OCI-LY7 (cell line): ENCODE measurements around the gene ZNF879. TPM values are rescaled to one million over a fixed set of nuclear protein-coding genes. Genes with fewer than 3 reads are reported as not detected.

ENCODE experiments used
- BruUV-seq: library from RNA; stranded (reverse); fragments of 400-500 nt; replicated peaks from 2 replicates; lab custom pipeline; 2021; lab: Mats Ljungman, UMichigan
- CTCF ChIA-PET: fragments of 300-600 bp; sonication (Branson Sonifier 250); formaldehyde crosslinking; loops from one replicate; lab custom pipeline; 2022; ENCODE audit warnings: antibody characterized with exemption; ENCODE audit not compliant: unreplicated experiment; lab: Charles Lee
- POLR2A ChIA-PET: fragments of 300-600 bp; sonication (Branson Sonifier 250); formaldehyde crosslinking; loops from one replicate; lab custom pipeline; 2022; ENCODE audit warnings: antibody characterized with exemption; lab: Charles Lee
- DNase-seq: peaks from one replicate; pipeline ENCODE4 v3.0.0-alpha.2; 2015; ENCODE audit warnings: low spot score
- H2AFZ ChIP-seq: fragments of 200-600 bp; sonication (generic), shearing (Covaris generic); 2 replicates; pipeline ENCODE4 v1.6.1; 2014; ENCODE audit warnings: mild to moderate bottlenecking, antibody characterized with exemption, low read length, moderate library complexity
- H3K27ac ChIP-seq: fragments of 200-600 bp; sonication (generic); 2 replicates; pipeline ENCODE4 v1.5.1; 2014; ENCODE audit warnings: mixed run types, low read depth, mild to moderate bottlenecking, moderate library complexity, low read length, inconsistent platforms; ENCODE audit not compliant: poor library complexity, severe bottlenecking
- H3K36me3 ChIP-seq: fragments of 200-600 bp; sonication (generic); 2 replicates; pipeline ENCODE4 v1.6.1; 2014; ENCODE audit warnings: mild to moderate bottlenecking, antibody characterized with exemption, low read length, moderate library complexity, mixed read lengths; ENCODE audit not compliant: insufficient read depth
- H3K4me1 ChIP-seq: fragments of 200-600 bp; sonication (generic); 2 replicates; pipeline ENCODE4 v1.5.1; 2014; ENCODE audit warnings: mild to moderate bottlenecking, low read length; ENCODE audit not compliant: insufficient read depth, poor library complexity, severe bottlenecking
- H3K4me2 ChIP-seq: fragments of 200-600 bp; sonication (generic); 2 replicates; pipeline ENCODE4 v1.6.1; 2014; ENCODE audit warnings: mild to moderate bottlenecking, low read length
- H3K4me3 ChIP-seq: fragments of 200-600 bp; sonication (generic); 2 replicates; pipeline ENCODE4 v1.5.1; 2014; ENCODE audit warnings: mild to moderate bottlenecking, low read depth, low read length; ENCODE audit not compliant: poor library complexity, severe bottlenecking
- H3K79me2 ChIP-seq: fragments of 200-600 bp; sonication (generic); 2 replicates; pipeline ENCODE4 v1.6.1; 2016; ENCODE audit warnings: low read depth, mild to moderate bottlenecking, low read length, moderate library complexity, mixed read lengths; ENCODE audit not compliant: insufficient read depth
- H3K9me2 ChIP-seq: fragments of 200-600 bp; sonication (generic); 2 replicates; pipeline ENCODE4 v1.6.1; 2016; ENCODE audit warnings: mild to moderate bottlenecking, low read length, mixed read lengths; ENCODE audit not compliant: insufficient read depth
- H3K9me3 ChIP-seq: fragments of 200-600 bp; sonication (generic); 2 replicates; pipeline ENCODE4 v1.6.1; 2014; ENCODE audit warnings: mild to moderate bottlenecking, mixed run types, low read length, mixed read lengths
- H4K20me1 ChIP-seq: fragments of 200-600 bp; sonication (generic); 2 replicates; pipeline ENCODE4 v1.6.1; 2014; ENCODE audit warnings: mild to moderate bottlenecking, antibody characterized with exemption, low read length, moderate library complexity, mixed read lengths; ENCODE audit not compliant: insufficient read depth
- EZH2phosphoT487 ChIP-seq: fragments of 200-600 bp; sonication (generic); IDR thresholded peaks from 2 replicates; pipeline ENCODE4 v1.6.1; 2018; ENCODE audit warnings: low read depth, borderline replicate concordance, mild to moderate bottlenecking, mixed run types, antibody characterized with exemption, low read length, moderate library complexity, mixed read lengths
- intact Hi-C: fragments of 100-400 bp; cut with micrococcal nuclease; formaldehyde crosslinking; loops from one replicate; pipeline ENCODE4 v1.10.0; 2022; ENCODE audit not compliant: unreplicated experiment
- total RNA-seq, 2 experiments: library from RNA; depleted of rRNA in 1 of 2; stranded (reverse); fragments of >200 nt in 1 of 2; shearing (Covaris generic) in 1 of 2; gene quantifications; 2 replicates each; pipeline ENCODE4 v1.2.3, GENCODE V29; 2014 to 2022
- TF ChIP-seq, protein P1 (sequence below): fragments of 200-600 bp; sonication (generic); conservative IDR thresholded peaks from 2 replicates; pipeline ENCODE4 v1.5.1; 2014; ENCODE audit warnings: mild to moderate bottlenecking, antibody characterized with exemption, low read length, moderate library complexity, mixed read lengths

ZNF879 gene
- total RNA-seq, 2 experiments from 2014 or later, result 0.55 to 1.3 TPM

DNA sequence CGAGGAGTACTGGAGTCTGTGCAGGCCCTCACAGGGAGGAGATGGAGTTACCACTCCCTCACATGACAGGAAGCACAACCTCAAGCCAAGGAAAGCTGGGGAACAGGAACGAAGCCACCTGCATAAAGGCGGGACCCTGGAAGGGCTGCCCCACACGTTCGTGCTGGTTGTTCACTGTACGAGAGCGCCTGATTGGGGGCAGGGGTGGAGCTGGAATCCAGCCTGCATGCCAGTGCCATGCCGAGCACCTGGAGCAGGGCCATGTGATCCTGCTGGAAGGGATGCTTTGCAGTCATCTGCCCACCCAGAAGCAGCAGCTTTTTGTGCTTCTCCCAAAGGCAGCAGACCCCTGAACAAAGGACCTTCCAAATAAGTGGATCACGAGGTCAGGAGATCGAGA, 39.9 kb upstream of the ZNF879 start:
- Histone ChIP-seq H3K4me1 (no peaks in the 10 kb centered on the region), H3K4me3 (no peak overlapping the region), H3K27ac (no peak overlapping the region), H3K9me3 (no peaks in the 10 kb centered on the region), H3K9me2 (no peaks in the 10 kb centered on the region), H3K79me2 (no peaks in the 10 kb centered on the region), H4K20me1 (no peaks in the 10 kb centered on the region), H3K36me3 (no peaks in the 10 kb centered on the region), H3K4me2 (no peak overlapping the region), H2AFZ (no peak overlapping the region)
- POLR2A ChIA-PET, result no interaction called here
- no peak for DNase-seq
- CTCF ChIA-PET, result no interaction called here
- TF ChIP-seq, protein P1, sequence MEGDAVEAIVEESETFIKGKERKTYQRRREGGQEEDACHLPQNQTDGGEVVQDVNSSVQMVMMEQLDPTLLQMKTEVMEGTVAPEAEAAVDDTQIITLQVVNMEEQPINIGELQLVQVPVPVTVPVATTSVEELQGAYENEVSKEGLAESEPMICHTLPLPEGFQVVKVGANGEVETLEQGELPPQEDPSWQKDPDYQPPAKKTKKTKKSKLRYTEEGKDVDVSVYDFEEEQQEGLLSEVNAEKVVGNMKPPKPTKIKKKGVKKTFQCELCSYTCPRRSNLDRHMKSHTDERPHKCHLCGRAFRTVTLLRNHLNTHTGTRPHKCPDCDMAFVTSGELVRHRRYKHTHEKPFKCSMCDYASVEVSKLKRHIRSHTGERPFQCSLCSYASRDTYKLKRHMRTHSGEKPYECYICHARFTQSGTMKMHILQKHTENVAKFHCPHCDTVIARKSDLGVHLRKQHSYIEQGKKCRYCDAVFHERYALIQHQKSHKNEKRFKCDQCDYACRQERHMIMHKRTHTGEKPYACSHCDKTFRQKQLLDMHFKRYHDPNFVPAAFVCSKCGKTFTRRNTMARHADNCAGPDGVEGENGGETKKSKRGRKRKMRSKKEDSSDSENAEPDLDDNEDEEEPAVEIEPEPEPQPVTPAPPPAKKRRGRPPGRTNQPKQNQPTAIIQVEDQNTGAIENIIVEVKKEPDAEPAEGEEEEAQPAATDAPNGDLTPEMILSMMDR, result no peak
- TF ChIP-seq EZH2phosphoT487, result no peak
- BruUV-seq, result no TSS peak
- intact Hi-C loops, result no loop called here

- H3K4me1 ChIP-seq, result no peaks in the 10 kb centered on the region
- no peak for TF ChIP-seq EZH2phosphoT487
- TF ChIP-seq, protein P1, result no peak
- H3K9me3 ChIP-seq, result no peaks in the 10 kb centered on the region
- H3K9me2 ChIP-seq, result no peaks in the 10 kb centered on the region
- H3K36me3 ChIP-seq, result no peaks in the 10 kb centered on the region
- CTCF ChIA-PET, result no interaction called here
- no peaks in the 10 kb centered on the region for H4K20me1 ChIP-seq
- POLR2A ChIA-PET, result no interaction called here
- no peak overlapping the region for H3K27ac ChIP-seq
- no peaks in the 10 kb centered on the region for H3K79me2 ChIP-seq
- H3K4me2 ChIP-seq, result no peak overlapping the region
- intact Hi-C loops, result no loop called here
- no peak for DNase-seq
- H2AFZ ChIP-seq, result no peak overlapping the region
- BruUV-seq, result no TSS peak
- no peak overlapping the region for H3K4me3 ChIP-seq
Observed at GRCh38 chr5:178984145-178985072, 39.2 kb upstream of the ZNF879 start.

DNA sequence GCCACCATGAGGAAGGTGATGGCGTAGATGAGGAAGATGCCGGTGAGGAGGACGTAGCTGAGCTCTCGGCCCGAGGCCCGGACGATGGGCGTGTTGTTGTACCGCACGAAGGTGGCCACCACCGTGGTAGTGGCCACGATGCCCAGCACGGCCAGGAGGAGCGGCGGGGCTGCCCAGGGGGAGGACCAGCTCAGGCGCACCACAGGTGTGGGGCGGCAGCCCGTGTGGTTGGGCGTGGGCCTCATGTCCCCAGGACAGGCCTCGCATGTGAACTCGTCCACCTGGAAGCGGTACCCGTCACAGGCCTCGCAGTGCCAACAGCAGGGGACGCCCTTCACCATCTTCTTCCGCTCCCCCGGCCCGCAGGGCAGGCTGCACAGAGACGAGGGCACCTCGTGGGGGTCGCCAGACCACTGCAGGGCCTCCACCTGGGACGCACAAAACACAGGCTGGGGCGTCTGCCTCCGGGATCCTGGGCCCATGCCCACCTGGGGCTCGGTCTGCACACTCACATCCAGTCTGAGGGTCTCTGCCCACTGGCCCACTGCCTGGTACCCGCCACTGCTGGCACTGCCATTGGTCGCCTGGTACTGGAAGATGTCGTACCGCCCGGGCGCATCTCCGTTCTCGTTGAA, 37.2 kb upstream of the ZNF879 start:
- ChIA-PET CTCF (no interaction called here), POLR2A (no interaction called here)
- no peaks in the 10 kb centered on the region for H3K9me3 ChIP-seq
- TF ChIP-seq, protein P1, result no peak
- no peak for TF ChIP-seq EZH2phosphoT487
- H3K27ac ChIP-seq, result no peak overlapping the region
- intact Hi-C loops, result no loop called here
- H3K4me3 ChIP-seq, result no peak overlapping the region
- no peaks in the 10 kb centered on the region for H3K4me1 ChIP-seq
- no peaks in the 10 kb centered on the region for H3K9me2 ChIP-seq
- H4K20me1 ChIP-seq, result no peaks in the 10 kb centered on the region
- no peak overlapping the region for H3K4me2 ChIP-seq
- no peak for DNase-seq
- no TSS peak for BruUV-seq
- H3K79me2 ChIP-seq, result no peaks in the 10 kb centered on the region
- no peak overlapping the region for H2AFZ ChIP-seq
- no peaks in the 10 kb centered on the region for H3K36me3 ChIP-seq
